ENCODE measurements around the gene TOR1A. TPM values are rescaled to one million over a fixed set of nuclear protein-coding genes. Genes with fewer than 3 reads are reported as not detected.

TOR1A gene
- total RNA-seq, 1 experiment from 2014 or later: 24.4 TPM

- POLR2A ChIA-PET: interaction anchor here (1.0 to 1.1 kb wide), 2 partner anchors 29 to 156 kb away, joined by 3 to 4 read pairs; partner anchors contain the start of genes NTMT1 and PTGES
- ATAC-seq: no peak
- Histone ChIP-seq H3K27me3 (ENCODE audit: insufficient read depth, low read length) (no peaks in the 10 kb centered on the region), H3K4me2 (ENCODE audit: low read length) (no peak overlapping the region), H3K79me2 (ENCODE audit: insufficient read depth, low read length) (no peaks in the 10 kb centered on the region), H2AFZ (ENCODE audit: low read depth, low read length, poor library complexity, severe bottlenecking) (no peak overlapping the region), H3K4me3 (replicated peaks in 1 of 2; ENCODE audit: low read depth in 1 of 2, low read length in 2 of 2) (no peak overlapping the region), H3K36me3 (ENCODE audit: control insufficient read depth in 1 of 2, insufficient read depth in 2 of 2, low read length in 2 of 2) (no peaks in the 10 kb centered on the region), H3K27ac (ENCODE audit: low read depth, low read length) (no peak overlapping the region), H3K9me3 (ENCODE audit: control insufficient read depth in 1 of 2, insufficient read depth in 1 of 2, low read depth in 1 of 2, low read length in 2 of 2) (no peaks in the 10 kb centered on the region), H3K9me2 (ENCODE audit: insufficient read depth) (no peaks in the 10 kb centered on the region), H3K9ac (ENCODE audit: low read length) (no peak overlapping the region), H4K20me1 (ENCODE audit: insufficient read depth) (no peaks in the 10 kb centered on the region), H3K4me1 (ENCODE audit: control insufficient read depth in 1 of 2, insufficient read depth in 2 of 2, low read length in 2 of 2) (peaks cover 18 to 25% of the 10 kb centered on the region in 2 experiments)
- no TSS peak for BruUV-seq (replicated peaks)
- CTCF ChIA-PET: interaction anchor here (0.6 to 3.7 kb wide), 4 partner anchors 43 to 651 kb away, joined by 3 to 33 read pairs (median 4); no protein-coding TSS in a partner anchor
- RAD21 ChIA-PET (ENCODE audit: low non-redundant PET in 1 of 2, low total read pairs in 2 of 2, uncharacterized antibody in 2 of 2, unreplicated experiment in 2 of 2): interaction anchor here in 1 of 2 experiments (0.8 kb wide), 1 partner anchor 44 kb away, joined by 3 read pairs; no protein-coding TSS in a partner anchor
- TF ChIP-seq ELF1 (IDR thresholded peaks at IDR 0.05; ENCODE audit: borderline replicate concordance, low read depth): no peak
- TF ChIP-seq CEBPB (IDR thresholded peaks at IDR 0.05; ENCODE audit: low read depth): no peak
- no peak for TF ChIP-seq JUND (IDR thresholded peaks at IDR 0.05)
- TF ChIP-seq POLR2AphosphoS5 (IDR thresholded peaks at IDR 0.05; ENCODE audit: low read depth, low read length): no peak
- TF ChIP-seq, protein P1, sequence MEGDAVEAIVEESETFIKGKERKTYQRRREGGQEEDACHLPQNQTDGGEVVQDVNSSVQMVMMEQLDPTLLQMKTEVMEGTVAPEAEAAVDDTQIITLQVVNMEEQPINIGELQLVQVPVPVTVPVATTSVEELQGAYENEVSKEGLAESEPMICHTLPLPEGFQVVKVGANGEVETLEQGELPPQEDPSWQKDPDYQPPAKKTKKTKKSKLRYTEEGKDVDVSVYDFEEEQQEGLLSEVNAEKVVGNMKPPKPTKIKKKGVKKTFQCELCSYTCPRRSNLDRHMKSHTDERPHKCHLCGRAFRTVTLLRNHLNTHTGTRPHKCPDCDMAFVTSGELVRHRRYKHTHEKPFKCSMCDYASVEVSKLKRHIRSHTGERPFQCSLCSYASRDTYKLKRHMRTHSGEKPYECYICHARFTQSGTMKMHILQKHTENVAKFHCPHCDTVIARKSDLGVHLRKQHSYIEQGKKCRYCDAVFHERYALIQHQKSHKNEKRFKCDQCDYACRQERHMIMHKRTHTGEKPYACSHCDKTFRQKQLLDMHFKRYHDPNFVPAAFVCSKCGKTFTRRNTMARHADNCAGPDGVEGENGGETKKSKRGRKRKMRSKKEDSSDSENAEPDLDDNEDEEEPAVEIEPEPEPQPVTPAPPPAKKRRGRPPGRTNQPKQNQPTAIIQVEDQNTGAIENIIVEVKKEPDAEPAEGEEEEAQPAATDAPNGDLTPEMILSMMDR (IDR thresholded peaks at IDR 0.05 in 2 of 3, conservative IDR thresholded peaks at IDR 0.05 in 1 of 3; ENCODE audit: borderline replicate concordance in 1 of 3, insufficient read depth in 1 of 3, low read depth in 2 of 3, low read length in 2 of 3): no peak
- TF ChIP-seq EGR1 (IDR thresholded peaks at IDR 0.05; ENCODE audit: low read depth): no peak
- TF ChIP-seq, protein P2, sequence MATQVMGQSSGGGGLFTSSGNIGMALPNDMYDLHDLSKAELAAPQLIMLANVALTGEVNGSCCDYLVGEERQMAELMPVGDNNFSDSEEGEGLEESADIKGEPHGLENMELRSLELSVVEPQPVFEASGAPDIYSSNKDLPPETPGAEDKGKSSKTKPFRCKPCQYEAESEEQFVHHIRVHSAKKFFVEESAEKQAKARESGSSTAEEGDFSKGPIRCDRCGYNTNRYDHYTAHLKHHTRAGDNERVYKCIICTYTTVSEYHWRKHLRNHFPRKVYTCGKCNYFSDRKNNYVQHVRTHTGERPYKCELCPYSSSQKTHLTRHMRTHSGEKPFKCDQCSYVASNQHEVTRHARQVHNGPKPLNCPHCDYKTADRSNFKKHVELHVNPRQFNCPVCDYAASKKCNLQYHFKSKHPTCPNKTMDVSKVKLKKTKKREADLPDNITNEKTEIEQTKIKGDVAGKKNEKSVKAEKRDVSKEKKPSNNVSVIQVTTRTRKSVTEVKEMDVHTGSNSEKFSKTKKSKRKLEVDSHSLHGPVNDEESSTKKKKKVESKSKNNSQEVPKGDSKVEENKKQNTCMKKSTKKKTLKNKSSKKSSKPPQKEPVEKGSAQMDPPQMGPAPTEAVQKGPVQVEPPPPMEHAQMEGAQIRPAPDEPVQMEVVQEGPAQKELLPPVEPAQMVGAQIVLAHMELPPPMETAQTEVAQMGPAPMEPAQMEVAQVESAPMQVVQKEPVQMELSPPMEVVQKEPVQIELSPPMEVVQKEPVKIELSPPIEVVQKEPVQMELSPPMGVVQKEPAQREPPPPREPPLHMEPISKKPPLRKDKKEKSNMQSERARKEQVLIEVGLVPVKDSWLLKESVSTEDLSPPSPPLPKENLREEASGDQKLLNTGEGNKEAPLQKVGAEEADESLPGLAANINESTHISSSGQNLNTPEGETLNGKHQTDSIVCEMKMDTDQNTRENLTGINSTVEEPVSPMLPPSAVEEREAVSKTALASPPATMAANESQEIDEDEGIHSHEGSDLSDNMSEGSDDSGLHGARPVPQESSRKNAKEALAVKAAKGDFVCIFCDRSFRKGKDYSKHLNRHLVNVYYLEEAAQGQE (IDR thresholded peaks at IDR 0.05; ENCODE audit: low read depth): no peak
- TF ChIP-seq TCF7L2 (IDR thresholded peaks at IDR 0.05; ENCODE audit: borderline replicate concordance, extremely low read depth, insufficient read depth, insufficient read length): no peak
- no peak for TF ChIP-seq EZH2 (IDR thresholded peaks at IDR 0.05)
- no peak for TF ChIP-seq POLR2A (IDR thresholded peaks at IDR 0.05; ENCODE audit: borderline replicate concordance, extremely low read depth, insufficient read depth, insufficient read length)
- no peak for TF ChIP-seq ZNF274 (IDR thresholded peaks at IDR 0.05; ENCODE audit: low read depth, low read length)
- TF ChIP-seq SRF (IDR thresholded peaks at IDR 0.05; ENCODE audit: low read depth): no peak
- no peak for TF ChIP-seq ZFX (IDR thresholded peaks at IDR 0.05)
- TF ChIP-seq, protein P3, sequence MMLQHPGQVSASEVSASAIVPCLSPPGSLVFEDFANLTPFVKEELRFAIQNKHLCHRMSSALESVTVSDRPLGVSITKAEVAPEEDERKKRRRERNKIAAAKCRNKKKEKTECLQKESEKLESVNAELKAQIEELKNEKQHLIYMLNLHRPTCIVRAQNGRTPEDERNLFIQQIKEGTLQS (IDR thresholded peaks at IDR 0.05): no peak
- TF ChIP-seq SP1 (IDR thresholded peaks at IDR 0.05; ENCODE audit: low read depth): no peak
- no peak for TF ChIP-seq YY1 (IDR thresholded peaks at IDR 0.05; ENCODE audit: extremely low read depth, insufficient replicate concordance, low read depth, low read length)
- TF ChIP-seq, protein P4, sequence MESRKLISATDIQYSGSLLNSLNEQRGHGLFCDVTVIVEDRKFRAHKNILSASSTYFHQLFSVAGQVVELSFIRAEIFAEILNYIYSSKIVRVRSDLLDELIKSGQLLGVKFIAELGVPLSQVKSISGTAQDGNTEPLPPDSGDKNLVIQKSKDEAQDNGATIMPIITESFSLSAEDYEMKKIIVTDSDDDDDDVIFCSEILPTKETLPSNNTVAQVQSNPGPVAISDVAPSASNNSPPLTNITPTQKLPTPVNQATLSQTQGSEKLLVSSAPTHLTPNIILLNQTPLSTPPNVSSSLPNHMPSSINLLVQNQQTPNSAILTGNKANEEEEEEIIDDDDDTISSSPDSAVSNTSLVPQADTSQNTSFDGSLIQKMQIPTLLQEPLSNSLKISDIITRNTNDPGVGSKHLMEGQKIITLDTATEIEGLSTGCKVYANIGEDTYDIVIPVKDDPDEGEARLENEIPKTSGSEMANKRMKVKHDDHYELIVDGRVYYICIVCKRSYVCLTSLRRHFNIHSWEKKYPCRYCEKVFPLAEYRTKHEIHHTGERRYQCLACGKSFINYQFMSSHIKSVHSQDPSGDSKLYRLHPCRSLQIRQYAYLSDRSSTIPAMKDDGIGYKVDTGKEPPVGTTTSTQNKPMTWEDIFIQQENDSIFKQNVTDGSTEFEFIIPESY (IDR thresholded peaks at IDR 0.05; ENCODE audit: extremely low read depth, insufficient replicate concordance, low read length): no peak
- TF ChIP-seq RAD21 (IDR thresholded peaks at IDR 0.05; ENCODE audit: low read depth): no peak
- no peak for TF ChIP-seq FOSL1 (IDR thresholded peaks at IDR 0.05; ENCODE audit: low read depth)
- intact Hi-C loops (cut with micrococcal nuclease): no loop called here
- no peak for DNase-seq (ENCODE audit: low read depth, low spot score)
Observed at GRCh38 chr9:129781981-129782380, 42.0 kb downstream of the TOR1A start.
